OCI-LY7 (cell line): ENCODE data around the gene AGBL4. TPM values are rescaled to one million over a fixed set of nuclear protein-coding genes. Genes with fewer than 3 reads are reported as not detected.

ENCODE experiments used
- BruUV-seq: library from RNA; stranded (reverse); fragments of 400-500 nt; replicated peaks from 2 replicates; lab custom pipeline; 2021; lab: Mats Ljungman, UMichigan
- CTCF ChIA-PET: fragments of 300-600 bp; sonication (Branson Sonifier 250); formaldehyde crosslinking; loops from one replicate; lab custom pipeline; 2022; ENCODE audit warnings: antibody characterized with exemption; ENCODE audit not compliant: unreplicated experiment; lab: Charles Lee
- POLR2A ChIA-PET: fragments of 300-600 bp; sonication (Branson Sonifier 250); formaldehyde crosslinking; loops from one replicate; lab custom pipeline; 2022; ENCODE audit warnings: antibody characterized with exemption; lab: Charles Lee
- DNase-seq: peaks from one replicate; pipeline ENCODE4 v3.0.0-alpha.2; 2015; ENCODE audit warnings: low spot score
- H2AFZ ChIP-seq: fragments of 200-600 bp; sonication (generic), shearing (Covaris generic); 2 replicates; pipeline ENCODE4 v1.6.1; 2014; ENCODE audit warnings: mild to moderate bottlenecking, antibody characterized with exemption, low read length, moderate library complexity
- H3K27ac ChIP-seq: fragments of 200-600 bp; sonication (generic); 2 replicates; pipeline ENCODE4 v1.5.1; 2014; ENCODE audit warnings: mixed run types, low read depth, mild to moderate bottlenecking, moderate library complexity, low read length, inconsistent platforms; ENCODE audit not compliant: poor library complexity, severe bottlenecking
- H3K36me3 ChIP-seq: fragments of 200-600 bp; sonication (generic); 2 replicates; pipeline ENCODE4 v1.6.1; 2014; ENCODE audit warnings: mild to moderate bottlenecking, antibody characterized with exemption, low read length, moderate library complexity, mixed read lengths; ENCODE audit not compliant: insufficient read depth
- H3K4me1 ChIP-seq: fragments of 200-600 bp; sonication (generic); 2 replicates; pipeline ENCODE4 v1.5.1; 2014; ENCODE audit warnings: mild to moderate bottlenecking, low read length; ENCODE audit not compliant: insufficient read depth, poor library complexity, severe bottlenecking
- H3K4me2 ChIP-seq: fragments of 200-600 bp; sonication (generic); 2 replicates; pipeline ENCODE4 v1.6.1; 2014; ENCODE audit warnings: mild to moderate bottlenecking, low read length
- H3K4me3 ChIP-seq: fragments of 200-600 bp; sonication (generic); 2 replicates; pipeline ENCODE4 v1.5.1; 2014; ENCODE audit warnings: mild to moderate bottlenecking, low read depth, low read length; ENCODE audit not compliant: poor library complexity, severe bottlenecking
- H3K79me2 ChIP-seq: fragments of 200-600 bp; sonication (generic); 2 replicates; pipeline ENCODE4 v1.6.1; 2016; ENCODE audit warnings: low read depth, mild to moderate bottlenecking, low read length, moderate library complexity, mixed read lengths; ENCODE audit not compliant: insufficient read depth
- H3K9me2 ChIP-seq: fragments of 200-600 bp; sonication (generic); 2 replicates; pipeline ENCODE4 v1.6.1; 2016; ENCODE audit warnings: mild to moderate bottlenecking, low read length, mixed read lengths; ENCODE audit not compliant: insufficient read depth
- H3K9me3 ChIP-seq: fragments of 200-600 bp; sonication (generic); 2 replicates; pipeline ENCODE4 v1.6.1; 2014; ENCODE audit warnings: mild to moderate bottlenecking, mixed run types, low read length, mixed read lengths
- H4K20me1 ChIP-seq: fragments of 200-600 bp; sonication (generic); 2 replicates; pipeline ENCODE4 v1.6.1; 2014; ENCODE audit warnings: mild to moderate bottlenecking, antibody characterized with exemption, low read length, moderate library complexity, mixed read lengths; ENCODE audit not compliant: insufficient read depth
- CTCF ChIP-seq: fragments of 200-600 bp; sonication (generic); conservative IDR thresholded peaks from 2 replicates; pipeline ENCODE4 v1.5.1; 2014; ENCODE audit warnings: mild to moderate bottlenecking, antibody characterized with exemption, low read length, moderate library complexity, mixed read lengths
- EZH2phosphoT487 ChIP-seq: fragments of 200-600 bp; sonication (generic); IDR thresholded peaks from 2 replicates; pipeline ENCODE4 v1.6.1; 2018; ENCODE audit warnings: low read depth, borderline replicate concordance, mild to moderate bottlenecking, mixed run types, antibody characterized with exemption, low read length, moderate library complexity, mixed read lengths
- intact Hi-C: fragments of 100-400 bp; cut with micrococcal nuclease; formaldehyde crosslinking; loops from one replicate; pipeline ENCODE4 v1.10.0; 2022; ENCODE audit not compliant: unreplicated experiment
- total RNA-seq, 2 experiments: library from RNA; depleted of rRNA in 1 of 2; stranded (reverse); fragments of >200 nt in 1 of 2; shearing (Covaris generic) in 1 of 2; gene quantifications; 2 replicates each; pipeline ENCODE4 v1.2.3, GENCODE V29; 2014 to 2022

Gene AGBL4
- total RNA-seq, 2 experiments from 2014 or later, result not detected

- CTCF ChIA-PET, result no interaction called here
- no peaks in the 10 kb centered on the region for H3K36me3 ChIP-seq
- TF ChIP-seq EZH2phosphoT487, result no peak
- no peak for TF ChIP-seq CTCF
- no peaks in the 10 kb centered on the region for H4K20me1 ChIP-seq
- DNase-seq, result no peak
- H3K4me3 ChIP-seq, result no peak overlapping the region
- no peaks in the 10 kb centered on the region for H3K9me2 ChIP-seq
- no peaks in the 10 kb centered on the region for H3K79me2 ChIP-seq
- no peak overlapping the region for H2AFZ ChIP-seq
- no TSS peak for BruUV-seq
- H3K27ac ChIP-seq, result no peak overlapping the region
- POLR2A ChIA-PET, result no interaction called here
- H3K9me3 ChIP-seq, result no peaks in the 10 kb centered on the region
- intact Hi-C loops, result no loop called here
- H3K4me2 ChIP-seq, result no peak overlapping the region
- no peaks in the 10 kb centered on the region for H3K4me1 ChIP-seq
Measured at GRCh38 chr1:49622877-49623276, 400.9 kb downstream of the AGBL4 start.

- DNase-seq, result no peak
- Histone ChIP-seq H3K4me2 (no peak overlapping the region), H3K9me2 (no peaks in the 10 kb centered on the region), H3K4me1 (no peaks in the 10 kb centered on the region), H3K79me2 (no peaks in the 10 kb centered on the region), H2AFZ (no peak overlapping the region), H4K20me1 (no peaks in the 10 kb centered on the region), H3K9me3 (no peaks in the 10 kb centered on the region), H3K36me3 (no peaks in the 10 kb centered on the region), H3K4me3 (no peak overlapping the region), H3K27ac (no peak overlapping the region)
- CTCF ChIA-PET, result no interaction called here
- no TSS peak for BruUV-seq
- intact Hi-C loops, result no loop called here
- TF ChIP-seq CTCF (no peak), EZH2phosphoT487 (no peak)
- POLR2A ChIA-PET, result no interaction called here
Measured at GRCh38 chr1:49606082-49606481, 417.7 kb downstream of the AGBL4 start.

- intact Hi-C loops, result no loop called here
- Histone ChIP-seq H3K9me2 (no peaks in the 10 kb centered on the region), H4K20me1 (no peaks in the 10 kb centered on the region), H3K9me3 (no peaks in the 10 kb centered on the region), H3K27ac (no peak overlapping the region), H3K36me3 (no peaks in the 10 kb centered on the region), H3K4me1 (no peaks in the 10 kb centered on the region), H3K79me2 (no peaks in the 10 kb centered on the region), H3K4me2 (no peak overlapping the region), H3K4me3 (no peak overlapping the region), H2AFZ (no peak overlapping the region)
- ChIA-PET POLR2A (no interaction called here), CTCF (no interaction called here)
- TF ChIP-seq EZH2phosphoT487 (no peak), CTCF (no peak)
- BruUV-seq, result no TSS peak
- no peak for DNase-seq
Measured at GRCh38 chr1:49597436-49597835, 426.3 kb downstream of the AGBL4 start.
